ENCODE data around the gene NAA80.

The NAA80 gene

DNA sequence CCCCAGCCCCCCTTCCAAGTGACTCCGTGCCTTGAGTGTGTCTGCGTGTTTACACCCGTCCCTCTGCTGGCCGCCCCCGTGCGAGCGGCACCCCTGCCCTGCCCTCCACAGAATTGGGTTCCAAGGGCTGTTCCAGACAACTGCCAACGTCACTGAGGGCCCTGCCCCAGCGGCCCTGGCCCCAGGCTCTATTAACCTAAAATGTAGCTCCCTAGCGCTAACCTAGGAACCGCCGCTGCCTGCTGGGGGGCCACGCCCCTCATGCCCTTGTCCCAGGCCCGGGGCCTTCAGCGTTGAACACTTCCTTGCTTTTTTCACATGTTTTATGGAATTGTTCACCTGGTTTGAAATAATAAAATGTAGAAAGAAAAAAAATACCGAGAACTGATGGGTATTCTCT lies 40.2 kb downstream of the NAA80 start:
- TF ChIP-seq, protein P1, sequence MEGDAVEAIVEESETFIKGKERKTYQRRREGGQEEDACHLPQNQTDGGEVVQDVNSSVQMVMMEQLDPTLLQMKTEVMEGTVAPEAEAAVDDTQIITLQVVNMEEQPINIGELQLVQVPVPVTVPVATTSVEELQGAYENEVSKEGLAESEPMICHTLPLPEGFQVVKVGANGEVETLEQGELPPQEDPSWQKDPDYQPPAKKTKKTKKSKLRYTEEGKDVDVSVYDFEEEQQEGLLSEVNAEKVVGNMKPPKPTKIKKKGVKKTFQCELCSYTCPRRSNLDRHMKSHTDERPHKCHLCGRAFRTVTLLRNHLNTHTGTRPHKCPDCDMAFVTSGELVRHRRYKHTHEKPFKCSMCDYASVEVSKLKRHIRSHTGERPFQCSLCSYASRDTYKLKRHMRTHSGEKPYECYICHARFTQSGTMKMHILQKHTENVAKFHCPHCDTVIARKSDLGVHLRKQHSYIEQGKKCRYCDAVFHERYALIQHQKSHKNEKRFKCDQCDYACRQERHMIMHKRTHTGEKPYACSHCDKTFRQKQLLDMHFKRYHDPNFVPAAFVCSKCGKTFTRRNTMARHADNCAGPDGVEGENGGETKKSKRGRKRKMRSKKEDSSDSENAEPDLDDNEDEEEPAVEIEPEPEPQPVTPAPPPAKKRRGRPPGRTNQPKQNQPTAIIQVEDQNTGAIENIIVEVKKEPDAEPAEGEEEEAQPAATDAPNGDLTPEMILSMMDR (conservative IDR thresholded peaks at IDR 0.05; ENCODE audit: low read depth, low read length): no peak
- DNase-seq (ENCODE audit: low read depth): no peak
- no peak overlapping the region for H3K4me3 ChIP-seq (ENCODE audit: low read depth, low read length)

DNA sequence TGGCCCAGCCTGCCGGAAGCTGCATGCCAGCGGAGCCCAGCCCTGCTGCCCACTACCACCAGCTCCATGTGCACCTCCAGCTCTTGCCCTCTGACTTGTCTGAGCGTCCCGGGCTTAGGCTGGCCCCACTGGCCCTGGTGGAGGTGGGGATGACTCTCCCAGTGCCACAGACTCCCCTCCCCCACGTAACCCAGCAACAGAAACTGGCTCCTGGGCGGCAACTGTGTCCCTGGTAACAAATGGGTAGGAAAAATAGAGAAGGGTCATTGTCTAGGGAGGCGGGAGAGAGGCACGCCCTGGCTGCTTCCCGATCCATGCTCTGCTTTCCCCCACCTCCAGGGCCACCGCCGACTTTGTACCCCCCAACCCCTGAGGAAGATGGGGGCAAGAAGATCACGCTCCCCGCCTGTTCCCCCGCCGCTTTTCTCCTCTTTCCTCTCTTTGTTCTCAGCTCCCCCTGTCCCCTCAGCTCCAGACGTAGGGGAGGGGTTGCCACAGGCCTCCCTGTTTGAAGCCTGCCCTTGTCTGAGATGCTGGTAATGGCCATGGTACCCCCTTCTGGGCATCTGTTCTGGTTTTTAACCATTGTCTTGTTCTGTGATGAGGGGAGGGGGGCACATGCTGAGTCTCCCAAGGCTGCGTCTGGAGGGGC lies 41.0 kb downstream of the NAA80 start:
- no peak for DNase-seq (ENCODE audit: low read depth)
- no peak overlapping the region for H3K4me3 ChIP-seq (ENCODE audit: low read depth, low read length)
- TF ChIP-seq, protein P1 (conservative IDR thresholded peaks at IDR 0.05; ENCODE audit: low read depth, low read length): no peak

DNA sequence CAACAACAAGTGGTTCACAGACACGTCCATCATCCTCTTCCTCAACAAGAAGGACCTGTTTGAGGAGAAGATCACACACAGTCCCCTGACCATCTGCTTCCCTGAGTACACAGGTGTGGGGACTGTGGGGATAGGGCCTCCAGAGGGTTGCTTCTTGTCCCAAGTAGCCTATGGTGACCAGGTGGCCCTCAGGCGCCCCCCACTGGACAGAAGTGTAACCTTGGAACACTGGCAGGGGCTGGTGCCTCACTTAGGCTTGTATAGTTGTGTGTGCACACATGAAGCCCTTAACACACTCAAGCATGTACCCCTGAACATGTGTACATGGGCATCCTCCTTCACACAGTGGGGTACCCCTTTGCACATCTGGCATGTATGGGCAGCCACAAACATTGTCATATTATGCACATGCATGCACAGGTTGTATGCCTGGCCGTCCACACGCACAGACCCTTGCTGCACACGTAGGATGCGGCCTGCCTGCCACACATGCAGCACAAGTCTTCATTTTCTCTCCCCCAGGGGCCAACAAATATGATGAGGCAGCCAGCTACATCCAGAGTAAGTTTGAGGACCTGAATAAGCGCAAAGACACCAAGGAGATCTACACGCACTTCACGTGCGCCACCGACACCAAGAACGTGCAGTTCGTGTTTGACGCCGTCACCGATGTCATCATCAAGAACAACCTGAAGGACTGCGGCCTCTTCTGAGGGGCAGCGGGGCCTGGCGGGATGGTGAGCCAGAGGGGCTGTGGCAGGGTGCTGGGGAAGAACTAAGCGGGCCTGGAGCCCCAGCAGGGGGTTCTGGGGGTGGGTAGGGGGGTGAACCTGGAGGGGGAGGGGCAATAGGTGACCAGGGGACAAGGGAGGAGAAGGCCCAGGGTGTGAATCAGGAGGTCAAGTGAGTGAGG lies 42.0 kb downstream of the NAA80 start:
- no peak overlapping the region for H3K4me3 ChIP-seq (ENCODE audit: low read depth, low read length)
- DNase-seq (ENCODE audit: low read depth): peak; percentile 55
- TF ChIP-seq, protein P1 (conservative IDR thresholded peaks at IDR 0.05; ENCODE audit: low read depth, low read length): peak; percentile 76

DNA sequence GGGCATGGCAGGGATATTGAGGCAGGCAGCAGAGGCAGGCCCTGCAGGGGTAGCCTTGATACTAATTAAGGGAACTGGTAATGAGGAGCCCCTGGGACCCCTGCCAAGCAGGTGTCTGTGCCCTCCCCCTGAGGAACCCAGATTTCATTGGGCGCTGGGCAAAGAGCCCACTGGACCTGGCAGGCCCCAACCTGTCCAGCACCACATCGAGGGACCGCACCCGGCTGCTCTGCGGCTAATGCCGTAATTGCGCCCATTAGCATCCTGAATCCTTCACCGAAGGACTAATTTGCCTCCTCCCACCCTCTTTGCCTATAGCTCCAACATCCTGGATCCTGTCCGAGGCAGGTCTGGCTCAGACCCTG lies 44.0 kb downstream of the NAA80 start:
- H3K4me3 ChIP-seq (ENCODE audit: low read depth, low read length): no peak overlapping the region
- DNase-seq (ENCODE audit: low read depth): no peak

DNA sequence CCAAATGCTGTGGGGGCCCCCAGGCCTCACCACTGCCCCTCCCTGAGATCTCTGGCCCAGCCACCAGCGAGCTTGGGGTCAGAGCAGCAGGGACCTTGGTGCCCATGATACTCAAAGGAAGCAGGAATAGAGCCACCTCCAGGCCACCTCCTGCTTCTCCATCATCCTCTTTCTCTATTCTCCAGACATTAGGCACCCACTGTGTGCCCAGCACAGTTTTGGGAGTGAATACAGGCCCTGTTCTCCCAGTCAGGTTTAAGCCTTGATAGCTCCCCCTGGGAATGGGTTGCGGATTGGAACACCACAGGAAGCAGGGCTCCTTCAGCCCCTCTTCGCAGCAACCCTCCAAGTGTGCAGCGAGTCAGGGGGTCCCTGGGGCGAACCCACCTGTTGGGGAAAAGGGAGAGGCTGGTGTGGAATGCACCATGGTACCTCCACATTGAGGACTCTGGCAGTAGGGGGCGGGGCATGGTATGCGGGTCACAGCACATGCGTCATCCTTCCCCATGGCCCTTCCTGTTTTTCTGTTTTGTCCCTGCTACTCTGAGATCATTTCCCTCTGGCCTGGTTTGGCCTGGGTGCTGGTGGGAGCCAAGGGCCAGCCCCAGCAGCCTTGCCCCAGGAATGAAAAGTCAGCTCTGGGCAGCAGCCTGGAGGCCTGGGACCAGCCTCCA lies 44.5 kb downstream of the NAA80 start:
- TF ChIP-seq, protein P1 (conservative IDR thresholded peaks at IDR 0.05; ENCODE audit: low read depth, low read length): no peak

More for the DNA sequence above, 44.0 kb downstream of the NAA80 start:
- TF ChIP-seq, protein P1 (conservative IDR thresholded peaks at IDR 0.05; ENCODE audit: low read depth, low read length): no peak

DNA sequence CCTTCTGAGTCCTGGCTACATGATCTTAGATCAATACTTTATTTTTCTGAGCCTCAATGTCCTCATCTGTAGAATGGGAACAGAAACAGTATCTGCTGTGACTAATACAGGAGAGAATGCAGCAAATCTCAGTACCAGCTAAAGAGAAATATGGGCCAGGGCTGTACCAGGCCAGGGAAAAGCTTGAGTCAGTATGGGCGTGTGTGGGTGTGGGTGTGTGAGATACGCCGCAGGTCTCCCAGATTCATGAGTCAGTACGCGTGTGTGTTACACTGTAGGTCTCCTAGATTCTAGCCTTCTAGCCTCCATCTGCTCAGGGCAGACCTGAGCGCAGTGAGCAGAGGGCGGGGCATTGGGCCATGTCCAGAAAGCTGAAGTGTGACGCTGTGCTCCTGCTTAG lies 48.0 kb downstream of the NAA80 start:
- no peak overlapping the region for H3K4me3 ChIP-seq (ENCODE audit: low read depth, low read length)
- peak; percentile 84 for DNase-seq (ENCODE audit: low read depth)
- TF ChIP-seq, protein P1 (conservative IDR thresholded peaks at IDR 0.05; ENCODE audit: low read depth, low read length): no peak

More for the DNA sequence above, 44.5 kb downstream of the NAA80 start:
- H3K4me3 ChIP-seq (ENCODE audit: low read depth, low read length): no peak overlapping the region
- DNase-seq (ENCODE audit: low read depth): peak; percentile 69

Measured in choroid plexus epithelial cell (primary cell).